Memory B cell (primary cell): ENCODE data around the gene STX5.
"Not testable (repeated sequence)": the region's sequence is repeated elsewhere in the genome, so short reads cannot be mapped to it uniquely, and the experiment has no call there.

Source experiments
- ATAC-seq: fragments of 150-1000 bp; cut with Tn5 transposase; 2 replicates; pipeline ENCODE4 v1.10.0; 2021; ENCODE audit warnings: low read depth, mild to moderate bottlenecking, moderate library complexity
- DNase-seq, 2 donors: peaks; one replicate each; pipeline ENCODE4 v3.0.0; 2022; ENCODE audit warnings: low spot score in 2 of 2
- H3K27ac Mint-ChIP-seq: one replicate; pipeline ENCODE4 v1.8.0; 2022; ENCODE audit warnings: mild to moderate bottlenecking, moderate library complexity, mixed read lengths
- H3K27me3 Mint-ChIP-seq: one replicate; pipeline ENCODE4 v1.8.0; 2022; ENCODE audit warnings: mixed read lengths
- H3K36me3 Mint-ChIP-seq: one replicate; pipeline ENCODE4 v1.8.0; 2022; ENCODE audit warnings: mild to moderate bottlenecking, mixed read lengths
- H3K4me1 Mint-ChIP-seq: one replicate; pipeline ENCODE4 v1.8.0; 2022; ENCODE audit warnings: mixed read lengths
- H3K4me3 Mint-ChIP-seq: one replicate; pipeline ENCODE4 v1.8.0; 2022; ENCODE audit warnings: mild to moderate bottlenecking, moderate library complexity, mixed read lengths
- H3K9me3 Mint-ChIP-seq: one replicate; pipeline ENCODE4 v1.8.0; 2022; ENCODE audit warnings: mixed read lengths

The STX5 gene, protein sequence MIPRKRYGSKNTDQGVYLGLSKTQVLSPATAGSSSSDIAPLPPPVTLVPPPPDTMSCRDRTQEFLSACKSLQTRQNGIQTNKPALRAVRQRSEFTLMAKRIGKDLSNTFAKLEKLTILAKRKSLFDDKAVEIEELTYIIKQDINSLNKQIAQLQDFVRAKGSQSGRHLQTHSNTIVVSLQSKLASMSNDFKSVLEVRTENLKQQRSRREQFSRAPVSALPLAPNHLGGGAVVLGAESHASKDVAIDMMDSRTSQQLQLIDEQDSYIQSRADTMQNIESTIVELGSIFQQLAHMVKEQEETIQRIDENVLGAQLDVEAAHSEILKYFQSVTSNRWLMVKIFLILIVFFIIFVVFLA

DNA sequence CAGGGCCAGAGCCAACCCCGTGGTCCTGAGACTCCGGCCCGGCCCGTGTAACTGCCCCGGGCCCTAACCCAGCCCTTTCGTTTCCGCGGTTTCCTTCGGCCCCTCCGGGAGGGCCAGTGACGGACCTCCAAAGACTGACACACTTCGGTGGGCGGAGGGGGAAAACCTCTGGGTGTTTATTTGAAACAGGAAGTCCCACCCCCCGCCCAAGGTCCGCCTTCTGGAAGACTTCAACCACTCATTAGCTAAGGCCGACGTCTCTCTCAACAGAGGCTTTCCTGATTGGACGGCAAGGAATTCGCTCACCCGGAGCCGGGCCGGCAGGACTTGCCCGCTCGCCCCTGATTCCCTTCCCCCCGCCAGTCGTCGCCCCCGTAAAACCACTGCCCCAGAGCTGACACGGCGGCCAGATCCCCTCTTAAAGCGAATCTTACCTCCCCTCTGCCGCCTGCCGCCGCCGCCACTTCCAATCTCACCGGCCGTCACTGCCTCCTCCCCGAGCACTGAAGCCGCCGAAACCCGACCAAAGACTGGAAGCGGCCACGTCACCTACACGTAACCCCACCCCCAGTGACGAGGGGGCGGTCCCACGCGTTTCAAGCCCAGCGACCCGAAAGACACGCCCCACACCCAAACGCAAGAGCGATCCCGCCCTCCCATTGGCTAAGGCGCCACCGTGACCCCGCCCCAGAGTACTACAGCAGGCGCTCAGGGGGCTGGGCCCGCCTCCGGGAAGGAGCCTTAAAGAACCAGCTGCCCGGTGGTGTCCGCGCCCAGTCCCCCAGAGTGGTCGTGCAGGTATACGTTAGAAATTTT, at the start of gene STX5:
TSS of gene STX5 (minus strand) at position 532 of the 816 bp plus-strand sequence. CDS start 808 bp downstream, outside the sequence.
- DNase-seq (peak; percentile 98 to 99), ATAC-seq (peak; percentile 88)
- peaks cover 21% of the 10 kb centered on the region for H3K36me3 Mint-ChIP-seq
- H3K4me3 Mint-ChIP-seq: peak within 1 kb of the TSS; percentile 88
- H3K9me3 Mint-ChIP-seq: no peaks in the 10 kb centered on the region
- H3K27ac Mint-ChIP-seq: peak within 1 kb of the TSS; percentile 95
- H3K4me1 Mint-ChIP-seq: peaks cover 30% of the 10 kb centered on the region
- H3K27me3 Mint-ChIP-seq: no peaks in the 10 kb centered on the region

DNA sequence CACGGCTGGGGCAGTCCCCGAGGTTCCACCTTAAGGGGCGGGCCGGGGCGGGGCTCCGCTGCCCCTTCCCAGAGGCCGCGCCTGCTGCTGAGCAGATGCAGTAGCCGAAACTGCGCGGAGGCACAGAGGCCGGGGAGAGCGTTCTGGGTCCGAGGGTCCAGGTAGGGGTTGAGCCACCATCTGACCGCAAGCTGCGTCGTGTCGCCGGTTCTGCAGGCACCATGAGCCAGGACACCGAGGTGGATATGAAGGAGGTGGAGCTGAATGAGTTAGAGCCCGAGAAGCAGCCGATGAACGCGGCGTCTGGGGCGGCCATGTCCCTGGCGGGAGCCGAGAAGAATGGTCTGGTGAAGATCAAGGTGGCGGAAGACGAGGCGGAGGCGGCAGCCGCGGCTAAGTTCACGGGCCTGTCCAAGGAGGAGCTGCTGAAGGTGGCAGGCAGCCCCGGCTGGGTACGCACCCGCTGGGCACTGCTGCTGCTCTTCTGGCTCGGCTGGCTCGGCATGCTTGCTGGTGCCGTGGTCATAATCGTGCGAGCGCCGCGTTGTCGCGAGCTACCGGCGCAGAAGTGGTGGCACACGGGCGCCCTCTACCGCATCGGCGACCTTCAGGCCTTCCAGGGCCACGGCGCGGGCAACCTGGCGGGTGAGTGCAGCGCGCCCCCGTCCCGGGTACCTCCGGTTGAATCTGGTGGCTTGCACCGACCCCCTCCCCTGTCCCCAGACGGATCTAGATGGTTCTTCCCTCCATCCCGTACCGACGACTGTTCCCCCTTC, 49.1 kb upstream of the STX5 start, which contains the start of gene SLC3A2:
TSS of gene SLC3A2 (plus strand) at position 94 of the 776 bp plus-strand sequence. CDS start at position 222, 128 bp downstream.
- peaks cover 26% of the 10 kb centered on the region for H3K4me1 Mint-ChIP-seq
- H3K9me3 Mint-ChIP-seq: no peaks in the 10 kb centered on the region
- peak; percentile 84 to 88 for DNase-seq
- peak; percentile 79 for ATAC-seq
- peak within 1 kb of the TSS; percentile 100 for H3K4me3 Mint-ChIP-seq
- H3K27ac Mint-ChIP-seq: peak within 1 kb of the TSS; percentile 95
- H3K36me3 Mint-ChIP-seq: peaks cover 27% of the 10 kb centered on the region
- no peaks in the 10 kb centered on the region for H3K27me3 Mint-ChIP-seq

DNA sequence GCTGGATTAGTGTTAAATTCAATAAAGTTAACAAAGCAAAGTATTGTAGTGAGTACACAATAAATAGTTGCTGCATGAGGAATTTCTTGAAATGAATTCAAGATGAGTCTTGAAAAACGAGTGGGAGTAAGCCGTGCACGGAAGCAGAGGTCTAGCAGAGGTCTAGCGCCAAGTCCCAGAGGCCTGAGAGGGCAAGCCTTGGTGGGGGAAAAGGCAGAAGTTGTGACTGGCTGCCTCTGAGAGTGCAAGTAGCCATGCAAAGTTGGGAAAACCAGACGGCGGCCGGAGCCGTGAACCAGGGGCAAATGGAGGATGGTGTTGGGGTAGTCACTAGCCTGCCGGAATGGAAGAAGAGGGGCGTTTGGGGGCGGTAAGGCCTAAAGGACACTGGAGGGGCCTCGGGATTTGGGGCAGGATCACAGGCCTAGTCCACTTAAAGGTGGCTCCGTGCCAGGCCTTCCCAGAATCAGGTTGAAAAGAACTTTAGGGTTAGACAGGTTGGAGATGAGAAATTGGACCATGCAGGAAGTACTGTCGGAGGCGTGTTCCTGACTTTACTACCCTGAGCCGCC, 48.5 kb upstream of the STX5 start:
- DNase-seq: no peak
- Mint-ChIP-seq H3K9me3 (no peaks in the 10 kb centered on the region), H3K27ac (peak overlapping the region; percentile 95), H3K4me3 (peak overlapping the region; percentile 100), H3K27me3 (no peaks in the 10 kb centered on the region), H3K36me3 (peaks cover 24% of the 10 kb centered on the region), H3K4me1 (peaks cover 26% of the 10 kb centered on the region)
- ATAC-seq: no peak

DNA sequence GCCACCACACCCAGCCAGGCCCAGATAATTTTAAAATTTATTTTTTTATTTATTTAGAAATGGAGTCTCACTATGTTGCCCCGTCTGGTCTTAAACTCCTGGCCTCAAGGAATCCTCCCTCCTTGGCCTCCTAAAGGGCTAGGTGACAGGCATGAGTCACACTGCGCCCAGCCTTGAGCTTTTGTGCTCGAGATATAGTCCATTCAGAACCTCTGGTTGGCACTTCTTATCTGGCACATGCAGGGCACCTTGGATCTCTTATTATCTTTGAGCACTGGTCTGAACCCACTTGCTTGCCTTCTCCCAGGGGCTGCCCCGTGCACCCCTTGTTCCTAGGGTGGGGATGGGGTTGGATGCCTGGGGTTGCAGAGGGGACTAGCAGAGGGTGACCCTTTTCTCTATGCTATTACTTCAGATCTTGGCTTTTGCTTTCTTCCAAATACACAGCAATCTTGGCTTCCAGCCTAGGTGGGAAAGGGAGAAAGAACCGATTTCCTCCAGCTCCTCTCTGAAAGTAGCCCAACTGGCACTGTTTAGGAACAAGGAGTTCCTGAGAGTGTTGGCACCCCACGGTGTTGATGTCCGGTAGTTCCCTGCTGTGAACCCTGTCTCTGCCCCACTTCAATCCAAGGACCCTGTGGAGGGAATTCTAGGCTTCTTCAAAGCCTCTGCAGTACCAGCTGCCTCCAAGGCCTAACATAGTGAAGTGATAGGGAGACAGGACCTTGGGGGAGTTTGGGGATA, 47.6 kb upstream of the STX5 start:
- Mint-ChIP-seq H3K36me3 (peaks cover 19% of the 10 kb centered on the region), H3K27ac (peak overlapping the region; percentile 95), H3K4me3 (peak overlapping the region; percentile 100), H3K27me3 (no peaks in the 10 kb centered on the region), H3K4me1 (peaks cover 26% of the 10 kb centered on the region), H3K9me3 (no peaks in the 10 kb centered on the region)
- DNase-seq: no peak
- no peak for ATAC-seq

DNA sequence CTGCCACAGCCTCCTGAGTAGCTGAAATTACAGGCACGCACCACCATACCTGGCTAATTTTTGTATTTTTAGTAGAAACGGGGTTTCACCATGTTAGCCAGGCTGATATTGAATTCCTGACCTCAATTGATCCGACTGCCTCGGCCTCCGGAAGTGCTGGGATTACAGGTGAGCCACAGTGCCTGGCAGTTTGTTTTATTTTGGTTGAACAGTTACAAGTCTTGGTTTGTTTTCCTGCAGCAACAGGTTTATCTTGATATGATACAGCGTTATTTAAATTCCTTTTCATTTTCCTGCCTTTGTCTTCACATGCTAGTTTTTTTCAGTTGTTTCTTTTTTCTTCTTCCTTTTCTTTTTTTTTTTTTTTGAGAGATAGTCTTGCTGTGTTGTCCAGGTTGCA, 44.9 kb upstream of the STX5 start:
- ATAC-seq: no peak
- H3K36me3 Mint-ChIP-seq: peaks cover 2% of the 10 kb centered on the region

DNA sequence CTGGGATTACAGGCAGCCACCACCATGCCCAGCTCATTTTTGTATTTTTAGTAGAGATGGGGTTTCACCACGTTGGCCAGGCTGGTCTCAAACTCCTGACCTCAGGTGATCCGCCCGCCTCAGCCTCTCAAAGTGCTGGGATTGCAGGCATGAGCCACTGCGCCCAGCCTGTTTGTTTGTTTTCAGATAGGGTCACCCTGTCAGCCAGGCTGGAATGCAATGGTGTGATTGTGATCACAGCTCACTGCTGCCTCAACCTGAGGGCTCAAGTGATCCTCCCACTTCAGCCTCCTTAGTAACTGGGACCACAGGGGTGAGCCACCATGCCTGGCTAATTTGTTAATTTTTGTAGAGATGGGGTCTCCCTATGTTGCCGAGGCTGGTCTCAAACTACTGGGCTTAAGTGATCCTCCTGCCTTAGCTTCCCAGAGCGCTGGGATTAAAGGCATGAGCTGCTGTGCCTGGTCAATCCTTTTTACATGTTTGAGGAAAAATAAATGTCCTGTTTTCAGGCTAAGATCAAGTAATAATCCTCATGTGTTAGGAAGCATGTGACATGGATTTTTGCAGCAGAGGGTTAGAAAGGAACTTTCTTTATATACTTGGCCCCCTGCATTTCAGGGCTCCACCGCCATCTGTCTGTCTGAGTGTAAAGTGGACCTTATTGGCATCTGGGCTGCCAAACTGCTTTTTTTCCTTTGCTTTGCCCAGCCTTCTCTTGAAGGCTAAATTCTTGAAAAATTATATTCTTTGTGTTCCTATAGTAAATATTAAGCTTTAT, 44.0 kb upstream of the STX5 start:
- H3K27me3 Mint-ChIP-seq: no peaks in the 10 kb centered on the region
- H3K36me3 Mint-ChIP-seq: peaks cover 2% of the 10 kb centered on the region
- ATAC-seq (no peak), DNase-seq (no peak)
- H3K4me3 Mint-ChIP-seq: no peak overlapping the region
- H3K4me1 Mint-ChIP-seq: peaks cover 10% of the 10 kb centered on the region
- H3K27ac Mint-ChIP-seq: no peak overlapping the region
- H3K9me3 Mint-ChIP-seq: no peaks in the 10 kb centered on the region

More for the DNA sequence above, 44.9 kb upstream of the STX5 start:
- Mint-ChIP-seq H3K4me3 (no peak overlapping the region), H3K27ac (peak overlapping the region; percentile 23), H3K27me3 (no peaks in the 10 kb centered on the region), H3K9me3 (no peaks in the 10 kb centered on the region), H3K4me1 (peaks cover 10% of the 10 kb centered on the region)
- no peak for DNase-seq

DNA sequence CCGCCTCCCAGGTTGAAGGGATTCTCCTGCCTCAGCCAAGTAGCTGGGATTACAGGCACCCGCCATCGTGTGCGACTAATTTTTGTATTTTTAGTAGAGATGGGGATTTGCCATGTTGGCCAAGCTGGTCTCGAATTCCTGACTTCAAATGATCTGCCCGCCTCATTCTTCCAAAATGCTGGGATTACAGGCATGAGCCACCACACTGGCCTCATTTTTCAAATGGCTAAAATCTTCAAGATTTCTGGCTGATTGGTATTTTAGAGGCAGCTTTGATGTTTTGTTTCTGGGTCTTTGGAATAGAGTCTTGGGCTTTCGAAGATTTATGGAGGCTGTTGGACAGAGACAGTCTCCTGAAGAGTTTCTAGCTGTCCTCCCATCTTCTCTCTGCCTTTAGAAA, 43.0 kb upstream of the STX5 start:
- Mint-ChIP-seq H3K36me3 (peaks cover 2% of the 10 kb centered on the region), H3K4me3 (no peak overlapping the region), H3K4me1 (peaks cover 3% of the 10 kb centered on the region), H3K27ac (no peak overlapping the region), H3K9me3 (no peaks in the 10 kb centered on the region), H3K27me3 (no peaks in the 10 kb centered on the region)
- DNase-seq (no peak), ATAC-seq (no peak)

DNA sequence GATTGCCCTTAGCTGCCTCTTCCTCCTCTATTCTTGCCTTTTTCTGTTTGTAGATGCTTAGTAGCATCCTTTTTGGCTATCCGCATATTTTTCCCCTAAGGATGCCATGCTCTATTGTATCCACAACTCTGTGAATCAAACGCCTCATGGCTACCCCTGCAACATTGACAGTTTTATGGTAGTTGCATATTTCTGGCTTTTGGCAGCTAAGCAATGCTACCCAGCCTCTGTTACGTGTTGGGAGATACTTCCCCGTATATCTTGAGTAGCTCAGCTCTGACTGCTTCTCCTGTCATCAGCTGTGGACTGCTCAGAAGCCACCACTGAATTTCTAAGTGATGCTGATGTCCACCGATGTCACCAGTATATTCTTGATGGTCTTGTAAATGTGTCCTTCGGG, 33.8 kb upstream of the STX5 start:
- H3K27ac Mint-ChIP-seq: no peak overlapping the region
- ATAC-seq (no peak), DNase-seq (no peak)
- no peaks in the 10 kb centered on the region for H3K36me3 Mint-ChIP-seq
- peaks cover 6% of the 10 kb centered on the region for H3K4me1 Mint-ChIP-seq
- H3K27me3 Mint-ChIP-seq: no peaks in the 10 kb centered on the region
- no peaks in the 10 kb centered on the region for H3K9me3 Mint-ChIP-seq
- H3K4me3 Mint-ChIP-seq: no peak overlapping the region

DNA sequence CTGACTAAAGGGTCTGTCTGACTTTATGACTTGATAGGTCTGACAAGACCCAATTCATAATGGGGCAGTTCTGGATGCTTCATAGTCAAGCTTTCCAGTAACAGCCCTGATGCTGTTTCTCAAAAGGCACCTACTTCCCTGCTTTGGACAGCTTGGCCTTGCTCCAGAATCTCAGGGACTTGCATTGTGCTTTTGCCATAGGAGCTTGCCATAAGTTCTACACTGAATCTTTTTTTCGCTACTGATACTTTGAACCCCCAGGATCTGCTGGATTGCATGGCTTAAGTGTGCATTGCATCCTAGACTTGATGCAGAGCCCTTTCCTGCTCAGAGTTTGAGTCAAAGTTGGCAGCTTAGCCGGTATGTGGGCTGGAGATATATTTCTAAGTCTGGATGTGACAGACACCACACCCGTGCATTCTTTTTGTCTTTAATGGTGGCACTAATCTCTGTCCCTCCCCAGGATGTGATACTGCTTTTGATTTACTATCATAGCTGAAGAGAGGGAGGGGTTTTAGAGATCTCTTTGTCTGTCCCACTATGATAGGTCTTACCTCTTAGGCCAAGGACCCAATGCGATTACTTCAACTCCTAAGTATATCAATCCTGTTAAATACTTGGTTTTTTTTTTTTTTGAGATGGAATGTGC, 32.0 kb upstream of the STX5 start:
- Mint-ChIP-seq H3K27ac (no peak overlapping the region), H3K36me3 (no peaks in the 10 kb centered on the region), H3K9me3 (no peaks in the 10 kb centered on the region), H3K4me1 (peaks cover 6% of the 10 kb centered on the region), H3K27me3 (no peaks in the 10 kb centered on the region), H3K4me3 (no peak overlapping the region)
- ATAC-seq (no peak), DNase-seq (no peak)

DNA sequence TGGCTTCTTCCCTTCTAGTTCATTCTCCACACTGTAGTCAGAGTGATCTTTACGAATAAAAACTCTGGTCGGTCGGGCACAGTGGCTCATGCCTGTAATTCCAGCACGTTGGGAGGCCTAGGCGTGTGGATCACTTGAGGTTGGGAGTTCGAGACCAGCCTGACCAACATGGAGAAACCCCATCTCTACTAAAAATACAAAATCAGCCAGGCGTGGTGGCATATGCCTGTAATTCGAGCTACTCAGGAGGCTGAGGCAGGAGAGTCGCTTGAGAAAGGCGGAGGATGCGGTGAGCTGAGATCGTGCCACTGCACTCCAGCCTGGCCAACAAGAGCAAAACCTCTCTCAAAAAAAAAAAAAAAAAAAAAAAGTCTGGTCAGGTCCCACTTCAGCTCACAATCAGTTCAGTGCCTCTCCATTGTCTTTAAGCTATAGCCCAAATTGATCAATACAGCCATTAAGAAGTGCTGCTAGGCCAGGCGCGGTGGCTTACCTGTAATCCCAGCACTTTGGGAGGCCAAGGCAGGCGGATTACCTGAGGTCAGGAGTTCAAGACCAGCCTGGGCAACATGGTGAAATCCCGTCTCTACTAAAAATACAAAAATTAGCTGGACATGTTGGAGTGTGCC, 29.8 kb upstream of the STX5 start:
- H3K27ac Mint-ChIP-seq, H3K4me3 Mint-ChIP-seq, H3K27me3 Mint-ChIP-seq, H3K36me3 Mint-ChIP-seq, ATAC-seq, DNase-seq, H3K9me3 Mint-ChIP-seq: not testable (repeated sequence)
- peaks cover 12% of the 10 kb centered on the region for H3K4me1 Mint-ChIP-seq

DNA sequence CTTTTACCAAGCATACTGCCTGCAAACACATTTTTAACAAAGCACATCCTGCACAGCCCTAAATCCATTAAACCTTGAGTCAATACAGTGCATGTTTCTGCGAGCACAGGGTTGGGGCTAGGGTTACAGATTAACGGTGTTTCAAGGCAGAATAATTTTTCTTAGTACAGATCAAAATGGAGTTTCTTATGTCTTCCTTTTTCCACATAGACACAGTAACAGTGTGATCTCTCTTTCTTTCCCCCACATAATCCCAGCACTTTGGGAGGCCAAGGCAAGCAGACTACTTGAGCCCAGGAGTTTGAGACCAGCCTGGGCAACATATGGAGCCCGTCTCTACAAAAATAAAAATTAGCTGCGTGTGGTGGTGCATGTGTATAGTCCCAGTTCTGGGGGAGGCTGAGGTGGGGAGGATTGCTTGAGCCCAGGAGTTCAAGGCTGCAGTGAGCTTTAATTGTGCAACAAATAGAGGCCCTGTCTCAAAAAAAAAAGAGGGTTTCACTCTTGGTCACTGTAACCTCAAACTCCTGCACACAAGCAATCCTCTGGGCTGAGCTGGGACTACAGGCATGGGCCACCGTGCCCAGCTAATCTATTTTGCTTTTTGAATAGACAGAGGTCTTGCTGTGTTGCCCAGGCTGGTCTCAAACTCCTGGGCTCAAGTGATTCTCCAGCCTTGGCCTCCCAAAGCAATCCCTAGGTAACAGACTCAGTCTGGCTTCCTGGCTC, 29.1 kb upstream of the STX5 start:
- Mint-ChIP-seq H3K4me1 (peaks cover 15% of the 10 kb centered on the region), H3K27me3 (no peaks in the 10 kb centered on the region), H3K4me3 (no peak overlapping the region), H3K9me3 (no peaks in the 10 kb centered on the region), H3K27ac (no peak overlapping the region), H3K36me3 (no peaks in the 10 kb centered on the region)
- no peak for ATAC-seq
- DNase-seq: no peak
